Keratinocyte (primary cell): ENCODE measurements around the gene WDFY1. TPM values are rescaled to one million over a fixed set of nuclear protein-coding genes. Genes with fewer than 3 reads are reported as not detected.

Experiments used
- DNase-seq: peaks from one replicate; pipeline ENCODE4 v3.0.0-alpha.2; 2011; ENCODE audit warnings: low read depth, missing footprints, low spot score
- FAIRE-seq: peaks from 2 replicates; lab custom pipeline; 2011; peaks lifted over from hg19 to GRCh38; lab: Jason Lieb, UNC
- H2AFZ ChIP-seq: 2 replicates; pipeline ENCODE4 v1.6.0; 2012; ENCODE audit warnings: low read length, control low read depth, inconsistent platforms; ENCODE audit not compliant: control insufficient read depth
- H3K27ac ChIP-seq: 2 replicates; pipeline ENCODE4 v1.5.1; 2011; ENCODE audit warnings: low read length; ENCODE audit not compliant: control insufficient read depth, insufficient read depth
- H3K27me3 ChIP-seq: 3 replicates; pipeline ENCODE4 v1.6.0; 2011; ENCODE audit warnings: low read length; ENCODE audit not compliant: control insufficient read depth, insufficient read depth; ENCODE audit errors: extremely low read depth
- H3K36me3 ChIP-seq, 2 experiments: 2 replicates in 1 of 2; 3 replicates in 1 of 2; pipeline ENCODE4 v1.5.1; 2011; ENCODE audit warnings: low read length in 2 of 2, mild to moderate bottlenecking in 1 of 2; ENCODE audit not compliant: control insufficient read depth in 2 of 2, insufficient read depth in 2 of 2; ENCODE audit errors: extremely low read depth in 1 of 2
- H3K4me1 ChIP-seq: 3 replicates; pipeline ENCODE4 v1.5.1; 2011; ENCODE audit warnings: low read length; ENCODE audit not compliant: control insufficient read depth, insufficient read depth; ENCODE audit errors: extremely low read depth
- H3K4me2 ChIP-seq: 3 replicates; pipeline ENCODE4 v1.6.0; 2011; ENCODE audit warnings: low read depth, low read length; ENCODE audit not compliant: control insufficient read depth, insufficient read depth; ENCODE audit errors: extremely low read depth
- H3K4me3 ChIP-seq, 3 experiments: fragments of 200-600 bp in 1 of 3; sonication (generic) in 1 of 3; 2 replicates in 2 of 3; 3 replicates in 1 of 3; pipeline ENCODE4 v1.5.1; 2011 to 2016; ENCODE audit warnings: low read length in 3 of 3, mild to moderate bottlenecking in 3 of 3, control low read depth in 2 of 3, inconsistent platforms in 1 of 3, low read depth in 1 of 3, mixed read lengths in 1 of 3, mixed run types in 1 of 3, moderate library complexity in 1 of 3; ENCODE audit not compliant: control insufficient read depth in 2 of 3, insufficient read depth in 2 of 3; ENCODE audit errors: extremely low read depth in 1 of 3
- H3K79me2 ChIP-seq: 2 replicates; pipeline ENCODE4 v1.6.0; 2012; ENCODE audit warnings: low read length; ENCODE audit not compliant: control insufficient read depth, insufficient read depth
- H3K9ac ChIP-seq: 3 replicates; pipeline ENCODE4 v1.6.0; 2011; ENCODE audit warnings: low read length; ENCODE audit not compliant: control insufficient read depth, insufficient read depth; ENCODE audit errors: extremely low read depth
- H3K9me1 ChIP-seq: 3 replicates; pipeline ENCODE4 v1.6.0; 2011; ENCODE audit warnings: low read length; ENCODE audit not compliant: control insufficient read depth, insufficient read depth; ENCODE audit errors: extremely low read depth
- H3K9me3 ChIP-seq: 2 replicates; pipeline ENCODE4 v1.5.1; 2012; ENCODE audit warnings: low read depth, low read length; ENCODE audit not compliant: control insufficient read depth
- H4K20me1 ChIP-seq: 3 replicates; pipeline ENCODE4 v1.6.0; 2011; ENCODE audit warnings: low read length; ENCODE audit not compliant: control insufficient read depth, insufficient read depth; ENCODE audit errors: extremely low read depth
- CTCF ChIP-seq, 3 experiments: IDR thresholded peaks in 1 of 3; conservative IDR thresholded peaks in 1 of 3; optimal IDR thresholded peaks in 1 of 3; 2 replicates in 2 of 3; 3 replicates in 1 of 3; pipeline versions ENCODE3 to v1.5.1; 2011; ENCODE audit warnings: low read length in 3 of 3, mild to moderate bottlenecking in 3 of 3, moderate library complexity in 2 of 3, control low read depth in 1 of 3, inconsistent platforms in 1 of 3; ENCODE audit not compliant: insufficient read depth in 2 of 3; ENCODE audit errors: extremely low read depth in 1 of 3
- EZH2 ChIP-seq: IDR thresholded peaks from one replicate; pipeline ENCODE4 v1.6.1; 2012; ENCODE audit warnings: inconsistent platforms, mild to moderate bottlenecking, low read length, moderate library complexity
- dilution Hi-C: fragments of 300-500 bp; cut with MboI; formaldehyde crosslinking; loops from one replicate; pipeline ENCODE4 v1.7.0; 2020; ENCODE audit warnings: low sequenced_read_pairs; ENCODE audit not compliant: extremely low pct_ligation_motif_present
- polyA plus RNA-seq, 5 experiments: library from polyadenylated mRNA; depleted of rRNA in 3 of 5; stranded (reverse) in 3 of 5; stranded (forward) in 1 of 5; unstranded in 1 of 5; fragments of >200 nt; gene quantifications; 1 replicate in 1 of 5; 2 replicates in 3 of 5; 3 replicates in 1 of 5; pipeline versions ENCODE4 v1.2.1 to v1.2.3, GENCODE V29; 2011 to 2012; ENCODE audit warnings: missing spikeins in 2 of 5, low read depth in 1 of 5, low replicate concordance in 1 of 5

WDFY1 gene
- polyA plus RNA-seq, 1 donor (not counting 4 experiments of a cell fraction or from before 2014, with no cell fraction given), result 54.9 TPM

GRCh38 chr2:223837287-223838061 lies 107.7 kb downstream of the WDFY1 start, which contains the start of gene AP1S3:
AP1S3 (minus strand) TSS chr2:223837582; CDS start chr2:223837450, 132 bp downstream.
- TF ChIP-seq CTCF (optimal IDR thresholded peaks at IDR 0.05 in 1 of 3, IDR thresholded peaks at IDR 0.05 in 1 of 3, conservative IDR thresholded peaks at IDR 0.05 in 1 of 3; ENCODE audit: extremely low read depth in 1 of 3, insufficient read depth in 2 of 3, low read length in 3 of 3) (peak in 1 of 3 experiments; percentile 22), EZH2 (no peak)
- no peaks in the 10 kb centered on the region for H4K20me1 ChIP-seq
- peak within 1 kb of the TSS; percentile 82 for H3K4me2 ChIP-seq
- H3K27ac ChIP-seq, result peak within 1 kb of the TSS; percentile 63
- H3K9me1 ChIP-seq, result no peaks in the 10 kb centered on the region
- H3K4me1 ChIP-seq, result peaks cover 27% of the 10 kb centered on the region
- peak within 1 kb of the TSS; percentile 76 for H3K9ac ChIP-seq
- DNase-seq (no peak), FAIRE-seq (peak; percentile 23)
- H2AFZ ChIP-seq, result peak within 1 kb of the TSS; percentile 84
- peaks cover 33% of the 10 kb centered on the region for H3K79me2 ChIP-seq
- peak within 1 kb of the TSS; percentile 65 to 91 (median 85) for H3K4me3 ChIP-seq
- peaks cover 0 to 6% of the 10 kb centered on the region in 2 experiments for H3K36me3 ChIP-seq
- no peaks in the 10 kb centered on the region for H3K27me3 ChIP-seq
- H3K9me3 ChIP-seq, result no peaks in the 10 kb centered on the region
- dilution Hi-C loops, result no loop called here

- peak; percentile 20 for FAIRE-seq
- no peaks in the 10 kb centered on the region for H3K9me1 ChIP-seq
- H3K4me1 ChIP-seq, result peaks cover 27% of the 10 kb centered on the region
- peaks cover 0 to 6% of the 10 kb centered on the region in 2 experiments for H3K36me3 ChIP-seq
- H3K4me3 ChIP-seq, result peak overlapping the region; percentile 65 to 91 (median 85)
- no peaks in the 10 kb centered on the region for H3K9me3 ChIP-seq
- TF ChIP-seq EZH2 (no peak), CTCF (optimal IDR thresholded peaks at IDR 0.05 in 1 of 3, IDR thresholded peaks at IDR 0.05 in 1 of 3, conservative IDR thresholded peaks at IDR 0.05 in 1 of 3; ENCODE audit: extremely low read depth in 1 of 3, insufficient read depth in 2 of 3, low read length in 3 of 3) (no peak)
- no peaks in the 10 kb centered on the region for H3K27me3 ChIP-seq
- H3K9ac ChIP-seq, result no peak overlapping the region
- no peak for DNase-seq
- no peaks in the 10 kb centered on the region for H4K20me1 ChIP-seq
- peaks cover 43% of the 10 kb centered on the region for H3K79me2 ChIP-seq
- H2AFZ ChIP-seq, result no peak overlapping the region
- H3K4me2 ChIP-seq, result peak overlapping the region; percentile 82
- H3K27ac ChIP-seq, result no peak overlapping the region
- dilution Hi-C loops, result no loop called here
Observed at GRCh38 chr2:223835701-223836532, 109.2 kb downstream of the WDFY1 start.
